Inflammatory macrophage (primary cell): ENCODE results near the gene FOXE3.

Experiments
- DNase-seq, 2 donors: peaks; one replicate each; pipeline ENCODE4 v3.0.0-alpha.2; 2020 to 2022

The FOXE3 gene

GRCh38 chr1:47406966-47407365 is 9.1 kb upstream of the FOXE3 start:
- DNase-seq: no peak

GRCh38 chr1:47407481-47407880 is 8.6 kb upstream of the FOXE3 start:
- DNase-seq: no peak

- peak in 1 of 2 donors; percentile 20 for DNase-seq
These were observed 6.6 kb upstream of the FOXE3 start for GRCh38 chr1:47409311-47410067.

GRCh38 chr1:47410068-47410455 is 6.0 kb upstream of the FOXE3 start:
- peak in 1 of 2 donors; percentile 43 for DNase-seq

- DNase-seq: peak; percentile 52 to 68
These were observed 4.6 kb upstream of the FOXE3 start for GRCh38 chr1:47411436-47411835.

DNA sequence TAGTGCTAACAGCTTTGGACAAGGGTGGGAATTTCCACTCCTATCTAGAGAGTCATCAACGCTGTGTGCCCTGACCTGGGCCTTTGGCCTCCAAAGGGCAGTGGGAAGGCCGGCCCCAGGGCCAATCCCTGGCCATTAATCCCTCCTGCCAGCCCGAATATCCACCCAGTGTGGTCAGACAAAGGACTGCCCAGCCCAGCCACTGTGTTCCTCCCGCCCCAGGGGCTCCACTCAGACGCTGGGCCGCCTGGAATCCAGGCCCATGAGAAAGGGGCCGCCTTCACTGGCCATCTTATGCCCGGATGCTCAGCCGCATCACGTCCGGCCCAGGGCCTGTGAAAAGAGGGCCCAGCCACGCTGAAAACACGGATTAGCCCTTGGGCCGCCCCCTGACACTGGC is 3.6 kb upstream of the FOXE3 start:
- DNase-seq: no peak

GRCh38 chr1:47416319-47417169 is 459 bp downstream of the FOXE3 start:
- DNase-seq: no peak

- no peak for DNase-seq
These were observed 1.3 kb downstream of the FOXE3 start for GRCh38 chr1:47417170-47418044.

- no peak for DNase-seq
These were observed 2.0 kb downstream of the FOXE3 start for GRCh38 chr1:47418122-47418521.

DNA sequence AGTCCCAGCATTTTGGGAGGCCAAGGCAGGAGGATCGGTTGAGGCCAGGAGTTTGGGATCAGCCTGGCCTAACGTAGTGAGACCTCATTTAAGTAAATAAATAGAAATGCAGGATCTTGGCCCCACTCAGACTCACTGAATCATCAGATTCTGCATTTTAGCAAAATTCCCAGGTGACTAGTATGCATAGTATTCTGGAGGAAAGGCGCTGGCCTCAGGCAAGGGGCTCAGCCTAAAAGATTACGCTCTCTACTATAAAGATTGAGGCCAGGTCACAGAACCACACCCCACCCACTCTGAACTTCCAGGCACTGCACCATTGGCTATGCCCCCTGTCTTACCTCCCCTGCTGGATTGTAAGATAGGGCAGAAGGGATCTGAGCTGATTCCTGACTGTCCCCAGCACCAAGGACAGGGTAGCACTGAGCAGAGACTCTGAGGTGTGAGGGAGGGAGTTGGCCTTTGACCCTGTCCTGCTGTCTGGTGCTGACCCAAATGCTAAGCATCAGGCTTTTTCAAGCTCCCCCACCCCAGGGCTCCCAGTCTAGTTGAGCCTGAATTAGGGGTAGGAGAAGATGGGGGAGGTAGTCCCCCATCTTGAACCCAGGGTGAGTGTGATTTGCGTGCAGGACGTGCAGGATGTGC is 2.7 kb downstream of the FOXE3 start:
- DNase-seq: no peak

DNA sequence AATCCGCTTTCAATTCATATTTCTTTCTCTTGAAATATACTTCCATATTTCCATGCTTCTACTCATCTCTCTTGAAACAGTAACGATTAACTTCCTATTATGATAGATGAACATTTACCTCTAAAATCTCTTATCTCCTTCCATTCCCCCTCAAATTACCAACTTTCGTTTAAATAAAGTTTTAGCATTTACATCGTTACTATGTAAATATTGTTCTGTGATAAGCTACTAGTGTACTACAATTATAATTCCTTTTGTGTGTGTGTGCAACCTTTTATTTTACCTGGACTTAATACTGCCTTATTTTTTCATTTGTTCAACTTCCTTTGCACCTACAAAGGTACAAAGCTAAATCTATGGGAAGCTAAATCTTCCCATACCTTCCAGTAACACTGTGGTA is 4.5 kb downstream of the FOXE3 start:
- no peak for DNase-seq

DNA sequence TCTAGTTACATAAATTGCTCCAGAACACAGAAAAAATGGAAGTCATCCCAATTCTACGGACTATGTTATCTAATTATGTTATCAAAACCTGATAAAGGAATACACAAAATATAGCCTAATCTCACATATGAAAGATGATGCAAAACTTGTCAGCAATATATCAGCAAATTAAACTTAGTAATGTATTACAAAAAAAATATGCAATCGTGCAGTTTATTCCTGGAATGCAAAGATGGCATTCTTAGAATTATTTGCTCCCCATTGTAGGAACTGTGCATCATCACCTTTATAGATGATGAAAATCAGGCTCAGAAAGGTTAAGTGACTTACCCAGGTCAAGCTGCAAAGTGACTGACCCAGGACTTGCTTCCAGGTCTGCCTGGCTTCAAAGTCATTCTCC is 7.8 kb downstream of the FOXE3 start:
- no peak for DNase-seq

- peak; percentile 20 to 48 for DNase-seq
These were observed 8.4 kb downstream of the FOXE3 start for GRCh38 chr1:47424336-47424982.

DNA sequence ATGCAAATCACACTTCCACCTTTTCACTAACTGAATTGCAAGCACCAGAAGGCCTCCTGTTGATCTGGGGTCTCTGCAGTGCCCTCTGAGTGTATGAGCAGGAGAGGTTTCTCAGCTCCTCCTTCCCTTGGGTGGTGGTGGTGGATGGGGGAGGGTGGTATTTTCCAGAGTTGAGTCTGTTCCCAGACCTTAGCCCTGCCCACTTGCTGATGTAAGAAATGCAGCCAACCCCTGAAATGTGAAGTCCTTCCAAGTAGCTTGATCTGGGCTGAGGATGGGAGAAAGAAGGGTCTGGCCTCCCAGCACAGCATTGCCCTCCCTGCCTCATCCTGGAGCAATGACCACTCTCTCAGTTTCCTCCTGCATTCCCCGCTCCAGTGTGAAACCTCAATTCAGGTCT is 15.4 kb downstream of the FOXE3 start:
- no peak for DNase-seq

GRCh38 chr1:47432071-47433036 is 16.3 kb downstream of the FOXE3 start:
- peak; percentile 86 to 91 for DNase-seq

- no peak for DNase-seq
These were observed 16.9 kb downstream of the FOXE3 start for GRCh38 chr1:47433037-47433421.

DNA sequence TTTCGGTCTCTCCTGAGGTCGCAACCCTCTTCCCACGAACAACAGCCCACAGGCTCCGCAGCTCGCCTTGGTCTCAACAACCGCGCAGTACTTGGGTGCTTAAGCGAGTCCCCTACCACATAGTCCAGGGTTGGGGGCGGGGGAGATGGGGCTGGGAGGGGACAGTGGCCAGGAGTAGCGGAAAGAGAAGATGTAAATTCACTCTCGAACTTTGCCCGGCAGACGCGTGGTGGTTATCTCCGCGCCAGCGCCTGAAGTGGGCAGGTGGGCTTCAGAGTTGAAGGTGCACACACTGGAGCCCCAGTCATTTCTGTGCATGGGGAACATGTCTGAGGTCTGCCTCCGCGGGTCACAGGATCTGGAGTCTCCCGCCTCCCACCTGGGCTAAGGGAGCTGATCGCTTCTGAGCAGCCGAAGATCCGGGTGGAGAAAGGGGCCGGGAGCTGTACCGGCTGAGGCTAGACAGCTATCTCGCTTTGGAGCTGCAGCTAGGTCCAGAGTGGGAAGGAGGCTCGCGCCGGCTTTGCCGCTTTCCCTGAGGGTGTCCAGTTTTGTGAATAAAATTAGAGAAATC is 17.5 kb downstream of the FOXE3 start:
- no peak for DNase-seq

DNA sequence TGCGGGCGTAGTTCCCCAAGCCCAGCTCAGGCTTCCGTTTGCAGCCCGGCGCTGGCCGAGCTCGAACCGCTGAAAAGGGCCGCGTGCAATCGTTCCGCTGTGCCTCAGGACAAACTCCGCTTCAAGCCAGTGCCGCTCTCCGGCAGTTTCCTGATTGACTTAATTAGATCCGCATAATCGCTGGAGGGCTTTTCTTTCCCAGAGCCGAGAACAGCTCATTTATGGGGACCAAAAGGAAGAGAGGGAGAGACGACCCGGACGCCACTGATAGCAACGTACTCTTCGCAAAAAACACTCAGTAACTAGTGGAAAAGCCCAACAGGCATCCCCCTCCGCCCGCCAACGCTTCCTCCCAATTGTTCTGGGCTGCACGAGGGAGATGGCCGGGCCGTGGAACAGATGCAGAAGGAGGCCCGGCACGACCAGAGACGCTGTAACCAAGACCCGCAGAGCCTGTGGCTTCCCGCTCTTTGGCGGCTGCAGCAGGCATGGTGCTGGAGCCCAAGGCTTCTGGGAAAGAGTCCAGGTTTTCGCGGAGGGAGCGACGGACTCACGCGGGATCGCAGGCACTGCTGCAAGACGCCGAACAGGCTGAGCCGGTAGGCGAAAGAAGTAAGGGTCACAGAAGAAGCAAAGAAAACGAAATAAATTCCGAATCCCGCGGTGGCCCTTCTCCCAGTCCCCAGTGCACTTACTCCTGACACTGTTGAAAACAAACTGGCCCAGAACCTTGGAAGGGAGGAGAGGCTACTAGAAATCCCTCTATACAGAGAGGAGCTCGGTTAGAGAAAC is 18.2 kb downstream of the FOXE3 start:
- DNase-seq: peak; percentile 45 to 74

- no peak for DNase-seq
These were observed 19.6 kb downstream of the FOXE3 start for GRCh38 chr1:47435506-47436303.
